Measurements from ENCODE around the gene MAD2L1. TPM values are rescaled to one million over a fixed set of nuclear protein-coding genes. Genes with fewer than 3 reads are reported as not detected.
A peak's percentile ranks its signal among the peaks of the same experiment; 100 is the strongest.

The MAD2L1 gene
- total RNA-seq, 1 donor from 2014 or later = 37.4 TPM

- H3K36me3 Mint-ChIP-seq = no peaks in the 10 kb centered on the region
- TF ChIP-seq CTCF (conservative IDR thresholded peaks at IDR 0.05) = no peak
These were observed 15.4 kb downstream of the MAD2L1 start for GRCh38 chr4:120051253-120051652.

GRCh38 chr4:120049732-120050494, 16.7 kb downstream of the MAD2L1 start:
- peak; percentile 91 for TF ChIP-seq CTCF (conservative IDR thresholded peaks at IDR 0.05)
- Mint-ChIP-seq H3K9me3 (no peaks in the 10 kb centered on the region), H3K27me3 (peaks cover 3% of the 10 kb centered on the region), H3K27ac (no peak overlapping the region), H3K36me3 (no peaks in the 10 kb centered on the region), H3K4me3 (peak overlapping the region; percentile 30), H3K4me1 (ENCODE audit: unreplicated experiment) (peaks cover 17% of the 10 kb centered on the region)
- DNase-seq (ENCODE audit: extremely low spot score, unreplicated experiment) = peak; percentile 82

More at GRCh38 chr4:120051253-120051652, 15.4 kb downstream of the MAD2L1 start:
- H3K27me3 Mint-ChIP-seq = peaks cover 3% of the 10 kb centered on the region
- no peak overlapping the region for H3K4me3 Mint-ChIP-seq
- peaks cover 27% of the 10 kb centered on the region for H3K4me1 Mint-ChIP-seq (ENCODE audit: unreplicated experiment)
- no peaks in the 10 kb centered on the region for H3K9me3 Mint-ChIP-seq
- H3K27ac Mint-ChIP-seq = no peak overlapping the region
- DNase-seq (ENCODE audit: extremely low spot score, unreplicated experiment) = no peak

- no peak for TF ChIP-seq CTCF (conservative IDR thresholded peaks at IDR 0.05)
- Mint-ChIP-seq H3K36me3 (peaks cover 5% of the 10 kb centered on the region), H3K27me3 (peaks cover 8% of the 10 kb centered on the region), H3K4me1 (ENCODE audit: unreplicated experiment) (no peaks in the 10 kb centered on the region), H3K4me3 (no peak overlapping the region), H3K9me3 (peaks cover 6% of the 10 kb centered on the region), H3K27ac (no peak overlapping the region)
- DNase-seq (ENCODE audit: extremely low spot score, unreplicated experiment) = no peak
These were observed 22.8 kb downstream of the MAD2L1 start for GRCh38 chr4:120043828-120044227.

- no peak overlapping the region for H3K27ac Mint-ChIP-seq
- no peaks in the 10 kb centered on the region for H3K36me3 Mint-ChIP-seq
- peaks cover 5% of the 10 kb centered on the region for H3K4me1 Mint-ChIP-seq (ENCODE audit: unreplicated experiment)
- no peak overlapping the region for H3K4me3 Mint-ChIP-seq
- H3K27me3 Mint-ChIP-seq = peaks cover 24% of the 10 kb centered on the region
- no peak for TF ChIP-seq CTCF (conservative IDR thresholded peaks at IDR 0.05)
- H3K9me3 Mint-ChIP-seq = no peaks in the 10 kb centered on the region
- DNase-seq (ENCODE audit: extremely low spot score, unreplicated experiment) = no peak
These were observed 29.2 kb downstream of the MAD2L1 start for GRCh38 chr4:120037411-120037810.

- no peak for DNase-seq (ENCODE audit: extremely low spot score, unreplicated experiment)
- H3K4me1 Mint-ChIP-seq (ENCODE audit: unreplicated experiment) = peaks cover 5% of the 10 kb centered on the region
- no peak overlapping the region for H3K27ac Mint-ChIP-seq
- TF ChIP-seq CTCF (conservative IDR thresholded peaks at IDR 0.05) = no peak
- H3K4me3 Mint-ChIP-seq = no peak overlapping the region
- peaks cover 23% of the 10 kb centered on the region for H3K27me3 Mint-ChIP-seq
- H3K9me3 Mint-ChIP-seq = no peaks in the 10 kb centered on the region
- H3K36me3 Mint-ChIP-seq = no peaks in the 10 kb centered on the region
These were observed 31.7 kb downstream of the MAD2L1 start for GRCh38 chr4:120034913-120035312.
